ENCODE measurements around the gene LSG1.

Gene LSG1

DNA sequence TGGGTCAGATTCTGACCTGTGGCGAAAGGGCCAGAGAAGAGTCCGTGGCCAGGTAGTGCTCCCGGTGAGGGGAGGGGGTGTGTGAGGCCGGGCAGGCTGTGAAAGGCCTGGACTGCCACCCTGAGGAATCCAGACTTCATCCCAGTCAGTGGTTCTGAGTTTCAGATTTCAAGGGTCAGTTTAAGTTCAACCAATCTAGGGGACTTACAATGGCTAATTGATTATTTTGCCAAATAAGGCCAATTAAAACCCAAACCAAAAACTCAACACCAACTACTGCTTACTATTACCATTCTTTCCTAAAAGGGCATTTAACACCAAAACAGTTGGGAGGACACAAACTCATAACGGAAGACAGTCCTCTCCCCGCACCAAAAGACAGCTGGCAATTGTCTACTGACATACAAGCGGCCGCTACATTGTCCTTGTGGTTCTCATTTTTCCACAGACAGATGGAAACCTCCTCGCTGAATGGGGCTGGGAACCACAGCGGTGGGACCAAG lies 69.3 kb downstream of the LSG1 start:
- Histone ChIP-seq H3F3A (ENCODE audit: insufficient read depth) (no peaks in the 10 kb centered on the region), H3K9ac (ENCODE audit: low read length) (no peak overlapping the region), H3K4me2 (ENCODE audit: low read depth, low read length, poor library complexity, severe bottlenecking) (no peak overlapping the region), H3K9me2 (replicated peaks; ENCODE audit: insufficient read depth, low read length) (no peaks in the 10 kb centered on the region), H3K27ac (ENCODE audit: low read depth, low read length) (no peak overlapping the region), H2AFZ (ENCODE audit: low read depth, low read length, severe bottlenecking) (no peak overlapping the region), H3K9me3 (ENCODE audit: insufficient read depth, low read length) (no peaks in the 10 kb centered on the region), H3K79me2 (ENCODE audit: insufficient read depth, low read length) (no peaks in the 10 kb centered on the region), H3K36me3 (ENCODE audit: low read length) (no peaks in the 10 kb centered on the region), H3K27me3 (ENCODE audit: low read length) (no peaks in the 10 kb centered on the region), H3K4me3 (ENCODE audit: insufficient read depth, low read length, poor library complexity, severe bottlenecking) (no peak overlapping the region), H4K20me1 (ENCODE audit: low read depth, low read length) (no peaks in the 10 kb centered on the region)
- TF ChIP-seq, protein P1, sequence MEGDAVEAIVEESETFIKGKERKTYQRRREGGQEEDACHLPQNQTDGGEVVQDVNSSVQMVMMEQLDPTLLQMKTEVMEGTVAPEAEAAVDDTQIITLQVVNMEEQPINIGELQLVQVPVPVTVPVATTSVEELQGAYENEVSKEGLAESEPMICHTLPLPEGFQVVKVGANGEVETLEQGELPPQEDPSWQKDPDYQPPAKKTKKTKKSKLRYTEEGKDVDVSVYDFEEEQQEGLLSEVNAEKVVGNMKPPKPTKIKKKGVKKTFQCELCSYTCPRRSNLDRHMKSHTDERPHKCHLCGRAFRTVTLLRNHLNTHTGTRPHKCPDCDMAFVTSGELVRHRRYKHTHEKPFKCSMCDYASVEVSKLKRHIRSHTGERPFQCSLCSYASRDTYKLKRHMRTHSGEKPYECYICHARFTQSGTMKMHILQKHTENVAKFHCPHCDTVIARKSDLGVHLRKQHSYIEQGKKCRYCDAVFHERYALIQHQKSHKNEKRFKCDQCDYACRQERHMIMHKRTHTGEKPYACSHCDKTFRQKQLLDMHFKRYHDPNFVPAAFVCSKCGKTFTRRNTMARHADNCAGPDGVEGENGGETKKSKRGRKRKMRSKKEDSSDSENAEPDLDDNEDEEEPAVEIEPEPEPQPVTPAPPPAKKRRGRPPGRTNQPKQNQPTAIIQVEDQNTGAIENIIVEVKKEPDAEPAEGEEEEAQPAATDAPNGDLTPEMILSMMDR (IDR thresholded peaks at IDR 0.05; ENCODE audit: insufficient read depth, low read length, poor library complexity, severe bottlenecking), result no peak
- no peak for TF ChIP-seq EZH2phosphoT487 (conservative IDR thresholded peaks at IDR 0.05; ENCODE audit: low read length)

DNA sequence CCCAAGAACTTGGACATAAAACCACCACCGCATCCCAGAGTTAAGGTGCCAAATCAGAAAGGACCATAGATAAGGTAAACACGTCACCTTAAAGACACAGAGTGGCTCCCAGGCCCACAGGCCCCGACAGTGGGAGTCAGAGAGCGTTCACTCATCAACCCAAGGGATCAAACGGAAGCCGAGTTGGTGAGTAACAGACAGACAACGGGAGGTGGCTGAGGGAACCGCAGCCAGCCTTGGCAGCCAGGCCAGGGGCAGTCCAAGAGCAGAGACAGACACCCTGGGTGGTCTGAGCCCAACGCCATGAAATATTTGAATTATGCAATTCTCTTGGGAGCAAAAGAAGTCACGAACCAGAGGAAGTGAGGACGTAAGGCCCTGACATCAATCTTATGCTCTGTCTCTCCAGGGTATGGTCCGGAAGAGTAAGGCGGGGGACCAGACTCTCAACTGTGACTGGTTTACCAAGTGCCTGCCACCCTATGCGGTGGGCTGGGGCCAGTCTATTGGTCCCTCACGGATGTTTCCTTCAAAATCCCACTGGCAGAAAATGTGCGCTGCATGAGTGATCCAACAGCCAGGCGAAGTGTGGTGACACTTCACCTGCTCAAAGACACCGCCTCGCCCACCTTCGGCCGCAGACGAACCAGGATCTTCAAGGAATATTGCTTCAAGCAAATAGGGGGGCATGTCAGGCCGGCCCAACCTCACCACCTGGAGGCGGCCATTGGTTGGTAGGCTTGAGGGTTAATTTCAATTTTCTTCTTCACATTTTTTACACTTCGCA lies 73.0 kb downstream of the LSG1 start:
- H3K27ac ChIP-seq (ENCODE audit: low read depth, low read length), result no peak overlapping the region
- H3F3A ChIP-seq (ENCODE audit: insufficient read depth), result peaks cover 10% of the 10 kb centered on the region; the same call in 1 of the 2 replicates
- no peaks in the 10 kb centered on the region for H3K79me2 ChIP-seq (ENCODE audit: insufficient read depth, low read length)
- H3K9me2 ChIP-seq (replicated peaks; ENCODE audit: insufficient read depth, low read length), result no peaks in the 10 kb centered on the region
- H3K4me2 ChIP-seq (ENCODE audit: low read depth, low read length, poor library complexity, severe bottlenecking), result no peak overlapping the region
- H3K4me3 ChIP-seq (ENCODE audit: insufficient read depth, low read length, poor library complexity, severe bottlenecking), result no peak overlapping the region
- no peak overlapping the region for H2AFZ ChIP-seq (ENCODE audit: low read depth, low read length, severe bottlenecking)
- H3K9me3 ChIP-seq (ENCODE audit: insufficient read depth, low read length), result no peaks in the 10 kb centered on the region
- no peaks in the 10 kb centered on the region for H3K36me3 ChIP-seq (ENCODE audit: low read length)
- no peaks in the 10 kb centered on the region for H4K20me1 ChIP-seq (ENCODE audit: low read depth, low read length)
- H3K27me3 ChIP-seq (ENCODE audit: low read length), result no peaks in the 10 kb centered on the region
- no peak overlapping the region for H3K9ac ChIP-seq (ENCODE audit: low read length)
- TF ChIP-seq, protein P1 (IDR thresholded peaks at IDR 0.05; ENCODE audit: insufficient read depth, low read length, poor library complexity, severe bottlenecking), result no peak
- TF ChIP-seq EZH2phosphoT487 (conservative IDR thresholded peaks at IDR 0.05; ENCODE audit: low read length), result no peak

DNA sequence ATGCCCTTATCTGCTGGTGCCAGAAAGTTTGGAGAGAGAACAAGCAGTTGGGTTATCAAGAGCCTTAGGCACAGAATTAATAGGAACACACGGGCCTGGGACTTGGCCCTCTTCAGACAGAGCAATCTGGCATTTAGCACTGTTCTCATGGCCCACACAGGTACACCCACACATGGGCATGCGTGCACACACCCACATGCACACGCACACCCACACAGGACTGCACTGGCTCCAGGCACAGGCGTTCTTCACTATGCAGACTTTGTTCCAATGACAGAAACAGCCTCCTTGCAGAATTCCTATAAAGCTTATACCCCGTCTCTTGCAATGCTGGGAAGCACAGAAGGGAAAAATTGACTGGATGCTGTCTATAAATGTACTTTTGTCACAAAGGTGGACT lies 75.1 kb downstream of the LSG1 start:
- no peak for TF ChIP-seq EZH2phosphoT487 (conservative IDR thresholded peaks at IDR 0.05; ENCODE audit: low read length)
- TF ChIP-seq, protein P1 (IDR thresholded peaks at IDR 0.05; ENCODE audit: insufficient read depth, low read length, poor library complexity, severe bottlenecking), result no peak
- H2AFZ ChIP-seq (ENCODE audit: low read depth, low read length, severe bottlenecking), result no peak overlapping the region
- H3K4me2 ChIP-seq (ENCODE audit: low read depth, low read length, poor library complexity, severe bottlenecking), result no peak overlapping the region
- no peak overlapping the region for H3K9ac ChIP-seq (ENCODE audit: low read length)
- peaks cover 10% of the 10 kb centered on the region; the same call in 1 of the 2 replicates for H3F3A ChIP-seq (ENCODE audit: insufficient read depth)
- H4K20me1 ChIP-seq (ENCODE audit: low read depth, low read length), result no peaks in the 10 kb centered on the region
- H3K27ac ChIP-seq (ENCODE audit: low read depth, low read length), result no peak overlapping the region
- H3K9me2 ChIP-seq (replicated peaks; ENCODE audit: insufficient read depth, low read length), result no peaks in the 10 kb centered on the region
- H3K79me2 ChIP-seq (ENCODE audit: insufficient read depth, low read length), result no peaks in the 10 kb centered on the region
- H3K4me3 ChIP-seq (ENCODE audit: insufficient read depth, low read length, poor library complexity, severe bottlenecking), result no peak overlapping the region
- no peaks in the 10 kb centered on the region for H3K9me3 ChIP-seq (ENCODE audit: insufficient read depth, low read length)
- H3K36me3 ChIP-seq (ENCODE audit: low read length), result 0 out of 2 replicates have a peak, but pooled peaks cover 3% of the 10 kb centered on the region
- no peaks in the 10 kb centered on the region for H3K27me3 ChIP-seq (ENCODE audit: low read length)
